ENCODE data around the gene POFUT2.

DNA sequence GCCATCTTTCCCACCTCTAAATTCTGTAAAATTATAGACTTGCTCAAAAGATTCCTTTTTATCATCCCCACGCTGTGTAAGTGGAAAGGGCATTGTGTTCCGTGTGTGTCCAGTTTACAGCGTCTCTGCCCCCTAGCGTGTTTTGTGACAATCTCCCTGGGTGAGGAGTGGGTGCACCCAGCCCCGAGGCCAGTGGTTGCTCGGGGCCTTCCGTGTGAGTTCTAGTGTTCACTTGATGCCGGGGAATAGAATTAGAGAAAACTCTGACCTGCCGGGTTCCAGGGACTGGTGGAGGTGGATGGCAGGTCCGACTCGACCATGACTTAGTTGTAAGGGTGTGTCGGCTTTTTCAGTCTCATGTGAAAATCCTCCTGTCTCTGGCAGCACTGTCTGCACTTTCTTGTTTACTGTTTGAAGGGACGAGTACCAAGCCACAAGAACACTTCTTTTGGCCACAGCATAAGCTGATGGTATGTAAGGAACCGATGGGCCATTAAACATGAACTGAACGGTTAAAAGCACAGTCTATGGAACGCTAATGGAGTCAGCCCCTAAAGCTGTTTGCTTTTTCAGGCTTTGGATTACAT, 61.9 kb downstream of the POFUT2 start:
- TF ChIP-seq, protein P1, sequence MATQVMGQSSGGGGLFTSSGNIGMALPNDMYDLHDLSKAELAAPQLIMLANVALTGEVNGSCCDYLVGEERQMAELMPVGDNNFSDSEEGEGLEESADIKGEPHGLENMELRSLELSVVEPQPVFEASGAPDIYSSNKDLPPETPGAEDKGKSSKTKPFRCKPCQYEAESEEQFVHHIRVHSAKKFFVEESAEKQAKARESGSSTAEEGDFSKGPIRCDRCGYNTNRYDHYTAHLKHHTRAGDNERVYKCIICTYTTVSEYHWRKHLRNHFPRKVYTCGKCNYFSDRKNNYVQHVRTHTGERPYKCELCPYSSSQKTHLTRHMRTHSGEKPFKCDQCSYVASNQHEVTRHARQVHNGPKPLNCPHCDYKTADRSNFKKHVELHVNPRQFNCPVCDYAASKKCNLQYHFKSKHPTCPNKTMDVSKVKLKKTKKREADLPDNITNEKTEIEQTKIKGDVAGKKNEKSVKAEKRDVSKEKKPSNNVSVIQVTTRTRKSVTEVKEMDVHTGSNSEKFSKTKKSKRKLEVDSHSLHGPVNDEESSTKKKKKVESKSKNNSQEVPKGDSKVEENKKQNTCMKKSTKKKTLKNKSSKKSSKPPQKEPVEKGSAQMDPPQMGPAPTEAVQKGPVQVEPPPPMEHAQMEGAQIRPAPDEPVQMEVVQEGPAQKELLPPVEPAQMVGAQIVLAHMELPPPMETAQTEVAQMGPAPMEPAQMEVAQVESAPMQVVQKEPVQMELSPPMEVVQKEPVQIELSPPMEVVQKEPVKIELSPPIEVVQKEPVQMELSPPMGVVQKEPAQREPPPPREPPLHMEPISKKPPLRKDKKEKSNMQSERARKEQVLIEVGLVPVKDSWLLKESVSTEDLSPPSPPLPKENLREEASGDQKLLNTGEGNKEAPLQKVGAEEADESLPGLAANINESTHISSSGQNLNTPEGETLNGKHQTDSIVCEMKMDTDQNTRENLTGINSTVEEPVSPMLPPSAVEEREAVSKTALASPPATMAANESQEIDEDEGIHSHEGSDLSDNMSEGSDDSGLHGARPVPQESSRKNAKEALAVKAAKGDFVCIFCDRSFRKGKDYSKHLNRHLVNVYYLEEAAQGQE (IDR thresholded peaks at IDR 0.05; ENCODE audit: low read depth) = no peak
- TF ChIP-seq EP300 (IDR thresholded peaks at IDR 0.05; ENCODE audit: borderline replicate concordance) (no peak), USF1 (IDR thresholded peaks at IDR 0.05) (no peak), TCF12 (IDR thresholded peaks at IDR 0.05; ENCODE audit: low read depth) (no peak)

All from Ishikawa (cell line).